GM23338 (cell line): ENCODE measurements around the gene STK39. TPM values are rescaled to one million over a fixed set of nuclear protein-coding genes. Genes with fewer than 3 reads are reported as not detected.

Experiments
- CREB1 ChIP-seq: fragments of 250-450 bp; sonication (Bioruptor Pico); IDR thresholded peaks from 2 replicates; pipeline ENCODE4 v1.5.0; 2020; ENCODE audit warnings: low read depth, mild to moderate bottlenecking, moderate library complexity
- EZH2 ChIP-seq: fragments of 200-600 bp; sonication (generic); IDR thresholded peaks from one replicate; pipeline ENCODE4 v1.8.0; 2017; ENCODE audit warnings: antibody characterized with exemption, mild to moderate bottlenecking, low read depth; ENCODE audit not compliant: unreplicated experiment
- JUNB ChIP-seq: IDR thresholded peaks from one replicate; pipeline ENCODE4 v1.6.1; 2016; ENCODE audit warnings: antibody characterized with exemption; ENCODE audit not compliant: unreplicated experiment
- NANOG ChIP-seq: IDR thresholded peaks from 2 replicates; pipeline ENCODE4 v1.6.1; 2016; ENCODE audit warnings: antibody characterized with exemption, borderline replicate concordance
- POLR2AphosphoS5 ChIP-seq: IDR thresholded peaks from 2 replicates; pipeline ENCODE4 v1.6.1; 2016; ENCODE audit warnings: antibody characterized with exemption, low read depth
- ZNF114 ChIP-seq: fragments of 250-450 bp; sonication (Bioruptor Pico); IDR thresholded peaks from 2 replicates; pipeline ENCODE4 v1.5.0; 2020; ENCODE audit warnings: mild to moderate bottlenecking, moderate library complexity
- polyA plus RNA-seq: library from polyadenylated mRNA; unstranded; fragments of >200 nt; fragmentation: Nextera tagmentation; extraction: Ambion mirVana; gene quantifications from 2 replicates; pipeline ENCODE4 v1.2.1, GENCODE V29; 2016
- total RNA-seq: library from RNA; depleted of rRNA; stranded (reverse); fragments of >200 nt; shearing (Covaris generic); gene quantifications from 2 replicates; pipeline ENCODE4 v1.2.3, GENCODE V29; 2014
- TF ChIP-seq, protein P1 (sequence below): fragments of 250-450 bp; sonication (Bioruptor Pico); IDR thresholded peaks from 2 replicates; pipeline ENCODE4 v1.5.0; 2020; ENCODE audit warnings: mild to moderate bottlenecking, moderate library complexity
- TF ChIP-seq, protein P2 (sequence below), 2 experiments: fragments of 200-600 bp in 1 of 2; sonication (generic) in 1 of 2; conservative IDR thresholded peaks; 2 replicates each; pipeline versions ENCODE4 v1.5.1 to v1.6.1; 2016 to 2017; ENCODE audit warnings: antibody characterized with exemption in 2 of 2, low read depth in 2 of 2, mild to moderate bottlenecking in 2 of 2, moderate library complexity in 1 of 2
- TF ChIP-seq, protein P3 (sequence below): IDR thresholded peaks from one replicate; pipeline ENCODE4 v1.6.1; 2018; ENCODE audit warnings: antibody characterized with exemption; ENCODE audit not compliant: unreplicated experiment

Gene STK39
- total and polyA plus RNA-seq, 2 experiments from 2014 or later = 9.5 to 16.9 TPM

DNA sequence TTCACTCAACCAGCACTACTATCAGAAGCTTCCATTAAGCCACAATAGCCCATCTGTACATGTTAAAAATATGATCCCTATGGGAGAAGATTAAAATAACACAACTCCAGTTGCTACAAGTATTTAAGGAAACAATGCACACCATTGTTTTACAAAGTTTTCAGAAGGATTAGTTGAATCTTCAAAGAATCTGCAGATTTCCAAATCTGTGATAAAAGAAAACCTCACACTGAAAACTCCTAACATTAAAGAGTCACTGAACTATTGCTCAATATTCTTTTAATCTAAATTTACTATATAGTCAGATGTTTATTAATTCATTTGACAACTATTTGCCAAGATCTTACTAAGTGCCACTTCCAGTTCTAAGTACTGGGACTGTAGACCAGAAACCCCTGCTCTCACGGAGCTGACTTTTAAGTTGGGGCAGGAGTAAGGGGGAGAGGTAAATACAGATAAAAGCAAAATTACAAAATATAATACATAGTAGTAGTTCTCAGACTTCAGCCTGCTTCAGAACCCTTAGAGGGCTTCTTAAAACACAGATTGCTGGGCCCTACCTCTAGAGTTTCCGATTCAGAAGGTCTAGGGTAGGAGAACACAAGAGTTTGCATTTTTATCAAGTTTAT is 94.4 kb downstream of the STK39 start (continued):
- TF ChIP-seq, protein P1, sequence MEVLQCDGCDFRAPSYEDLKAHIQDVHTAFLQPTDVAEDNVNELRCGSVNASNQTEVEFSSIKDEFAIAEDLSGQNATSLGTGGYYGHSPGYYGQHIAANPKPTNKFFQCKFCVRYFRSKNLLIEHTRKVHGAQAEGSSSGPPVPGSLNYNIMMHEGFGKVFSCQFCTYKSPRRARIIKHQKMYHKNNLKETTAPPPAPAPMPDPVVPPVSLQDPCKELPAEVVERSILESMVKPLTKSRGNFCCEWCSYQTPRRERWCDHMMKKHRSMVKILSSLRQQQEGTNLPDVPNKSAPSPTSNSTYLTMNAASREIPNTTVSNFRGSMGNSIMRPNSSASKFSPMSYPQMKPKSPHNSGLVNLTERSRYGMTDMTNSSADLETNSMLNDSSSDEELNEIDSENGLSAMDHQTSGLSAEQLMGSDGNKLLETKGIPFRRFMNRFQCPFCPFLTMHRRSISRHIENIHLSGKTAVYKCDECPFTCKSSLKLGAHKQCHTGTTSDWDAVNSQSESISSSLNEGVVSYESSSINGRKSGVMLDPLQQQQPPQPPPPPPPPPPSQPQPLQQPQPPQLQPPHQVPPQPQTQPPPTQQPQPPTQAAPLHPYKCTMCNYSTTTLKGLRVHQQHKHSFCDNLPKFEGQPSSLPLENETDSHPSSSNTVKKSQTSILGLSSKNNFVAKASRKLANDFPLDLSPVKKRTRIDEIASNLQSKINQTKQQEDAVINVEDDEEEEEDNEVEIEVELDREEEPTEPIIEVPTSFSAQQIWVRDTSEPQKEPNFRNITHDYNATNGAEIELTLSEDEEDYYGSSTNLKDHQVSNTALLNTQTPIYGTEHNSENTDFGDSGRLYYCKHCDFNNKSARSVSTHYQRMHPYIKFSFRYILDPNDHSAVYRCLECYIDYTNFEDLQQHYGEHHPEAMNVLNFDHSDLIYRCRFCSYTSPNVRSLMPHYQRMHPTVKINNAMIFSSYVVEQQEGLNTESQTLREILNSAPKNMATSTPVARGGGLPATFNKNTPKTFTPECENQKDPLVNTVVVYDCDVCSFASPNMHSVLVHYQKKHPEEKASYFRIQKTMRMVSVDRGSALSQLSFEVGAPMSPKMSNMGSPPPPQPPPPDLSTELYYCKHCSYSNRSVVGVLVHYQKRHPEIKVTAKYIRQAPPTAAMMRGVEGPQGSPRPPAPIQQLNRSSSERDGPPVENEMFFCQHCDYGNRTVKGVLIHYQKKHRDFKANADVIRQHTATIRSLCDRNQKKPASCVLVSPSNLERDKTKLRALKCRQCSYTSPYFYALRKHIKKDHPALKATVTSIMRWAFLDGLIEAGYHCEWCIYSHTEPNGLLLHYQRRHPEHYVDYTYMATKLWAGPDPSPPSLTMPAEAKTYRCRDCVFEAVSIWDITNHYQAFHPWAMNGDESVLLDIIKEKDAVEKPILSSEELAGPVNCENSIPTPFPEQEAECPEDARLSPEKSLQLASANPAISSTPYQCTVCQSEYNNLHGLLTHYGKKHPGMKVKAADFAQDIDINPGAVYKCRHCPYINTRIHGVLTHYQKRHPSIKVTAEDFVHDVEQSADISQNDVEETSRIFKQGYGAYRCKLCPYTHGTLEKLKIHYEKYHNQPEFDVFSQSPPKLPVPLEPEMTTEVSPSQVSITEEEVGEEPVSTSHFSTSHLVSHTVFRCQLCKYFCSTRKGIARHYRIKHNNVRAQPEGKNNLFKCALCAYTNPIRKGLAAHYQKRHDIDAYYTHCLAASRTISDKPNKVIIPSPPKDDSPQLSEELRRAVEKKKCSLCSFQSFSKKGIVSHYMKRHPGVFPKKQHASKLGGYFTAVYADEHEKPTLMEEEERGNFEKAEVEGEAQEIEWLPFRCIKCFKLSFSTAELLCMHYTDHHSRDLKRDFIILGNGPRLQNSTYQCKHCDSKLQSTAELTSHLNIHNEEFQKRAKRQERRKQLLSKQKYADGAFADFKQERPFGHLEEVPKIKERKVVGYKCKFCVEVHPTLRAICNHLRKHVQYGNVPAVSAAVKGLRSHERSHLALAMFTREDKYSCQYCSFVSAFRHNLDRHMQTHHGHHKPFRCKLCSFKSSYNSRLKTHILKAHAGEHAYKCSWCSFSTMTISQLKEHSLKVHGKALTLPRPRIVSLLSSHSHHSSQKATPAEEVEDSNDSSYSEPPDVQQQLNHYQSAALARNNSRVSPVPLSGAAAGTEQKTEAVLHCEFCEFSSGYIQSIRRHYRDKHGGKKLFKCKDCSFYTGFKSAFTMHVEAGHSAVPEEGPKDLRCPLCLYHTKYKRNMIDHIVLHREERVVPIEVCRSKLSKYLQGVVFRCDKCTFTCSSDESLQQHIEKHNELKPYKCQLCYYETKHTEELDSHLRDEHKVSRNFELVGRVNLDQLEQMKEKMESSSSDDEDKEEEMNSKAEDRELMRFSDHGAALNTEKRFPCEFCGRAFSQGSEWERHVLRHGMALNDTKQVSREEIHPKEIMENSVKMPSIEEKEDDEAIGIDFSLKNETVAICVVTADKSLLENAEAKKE = no peak
- TF ChIP-seq JUNB = no peak
- TF ChIP-seq, protein P2, sequence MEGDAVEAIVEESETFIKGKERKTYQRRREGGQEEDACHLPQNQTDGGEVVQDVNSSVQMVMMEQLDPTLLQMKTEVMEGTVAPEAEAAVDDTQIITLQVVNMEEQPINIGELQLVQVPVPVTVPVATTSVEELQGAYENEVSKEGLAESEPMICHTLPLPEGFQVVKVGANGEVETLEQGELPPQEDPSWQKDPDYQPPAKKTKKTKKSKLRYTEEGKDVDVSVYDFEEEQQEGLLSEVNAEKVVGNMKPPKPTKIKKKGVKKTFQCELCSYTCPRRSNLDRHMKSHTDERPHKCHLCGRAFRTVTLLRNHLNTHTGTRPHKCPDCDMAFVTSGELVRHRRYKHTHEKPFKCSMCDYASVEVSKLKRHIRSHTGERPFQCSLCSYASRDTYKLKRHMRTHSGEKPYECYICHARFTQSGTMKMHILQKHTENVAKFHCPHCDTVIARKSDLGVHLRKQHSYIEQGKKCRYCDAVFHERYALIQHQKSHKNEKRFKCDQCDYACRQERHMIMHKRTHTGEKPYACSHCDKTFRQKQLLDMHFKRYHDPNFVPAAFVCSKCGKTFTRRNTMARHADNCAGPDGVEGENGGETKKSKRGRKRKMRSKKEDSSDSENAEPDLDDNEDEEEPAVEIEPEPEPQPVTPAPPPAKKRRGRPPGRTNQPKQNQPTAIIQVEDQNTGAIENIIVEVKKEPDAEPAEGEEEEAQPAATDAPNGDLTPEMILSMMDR (conservative IDR thresholded peaks at IDR 0.05; ENCODE audit: low read depth in 2 of 2) = no peak
- TF ChIP-seq CREB1 (CRISPR knock-in tag) = no peak
- TF ChIP-seq ZNF114 = no peak
- no peak for TF ChIP-seq POLR2AphosphoS5
- TF ChIP-seq, protein P3, sequence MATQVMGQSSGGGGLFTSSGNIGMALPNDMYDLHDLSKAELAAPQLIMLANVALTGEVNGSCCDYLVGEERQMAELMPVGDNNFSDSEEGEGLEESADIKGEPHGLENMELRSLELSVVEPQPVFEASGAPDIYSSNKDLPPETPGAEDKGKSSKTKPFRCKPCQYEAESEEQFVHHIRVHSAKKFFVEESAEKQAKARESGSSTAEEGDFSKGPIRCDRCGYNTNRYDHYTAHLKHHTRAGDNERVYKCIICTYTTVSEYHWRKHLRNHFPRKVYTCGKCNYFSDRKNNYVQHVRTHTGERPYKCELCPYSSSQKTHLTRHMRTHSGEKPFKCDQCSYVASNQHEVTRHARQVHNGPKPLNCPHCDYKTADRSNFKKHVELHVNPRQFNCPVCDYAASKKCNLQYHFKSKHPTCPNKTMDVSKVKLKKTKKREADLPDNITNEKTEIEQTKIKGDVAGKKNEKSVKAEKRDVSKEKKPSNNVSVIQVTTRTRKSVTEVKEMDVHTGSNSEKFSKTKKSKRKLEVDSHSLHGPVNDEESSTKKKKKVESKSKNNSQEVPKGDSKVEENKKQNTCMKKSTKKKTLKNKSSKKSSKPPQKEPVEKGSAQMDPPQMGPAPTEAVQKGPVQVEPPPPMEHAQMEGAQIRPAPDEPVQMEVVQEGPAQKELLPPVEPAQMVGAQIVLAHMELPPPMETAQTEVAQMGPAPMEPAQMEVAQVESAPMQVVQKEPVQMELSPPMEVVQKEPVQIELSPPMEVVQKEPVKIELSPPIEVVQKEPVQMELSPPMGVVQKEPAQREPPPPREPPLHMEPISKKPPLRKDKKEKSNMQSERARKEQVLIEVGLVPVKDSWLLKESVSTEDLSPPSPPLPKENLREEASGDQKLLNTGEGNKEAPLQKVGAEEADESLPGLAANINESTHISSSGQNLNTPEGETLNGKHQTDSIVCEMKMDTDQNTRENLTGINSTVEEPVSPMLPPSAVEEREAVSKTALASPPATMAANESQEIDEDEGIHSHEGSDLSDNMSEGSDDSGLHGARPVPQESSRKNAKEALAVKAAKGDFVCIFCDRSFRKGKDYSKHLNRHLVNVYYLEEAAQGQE = no peak
- TF ChIP-seq EZH2 = no peak
- TF ChIP-seq NANOG = no peak
